ENCODE measurements around the gene RFX5. TPM values are rescaled to one million over a fixed set of nuclear protein-coding genes. Genes with fewer than 3 reads are reported as not detected.

Gene RFX5
- total RNA-seq, 1 experiment from 2014 or later: 52.7 TPM

- Histone ChIP-seq H3K4me2 (ENCODE audit: low read length) (no peak overlapping the region), H3K27ac (ENCODE audit: low read depth, low read length) (no peak overlapping the region), H3K36me3 (ENCODE audit: control insufficient read depth in 1 of 2, insufficient read depth in 2 of 2, low read length in 2 of 2) (peaks cover 10 to 16% of the 10 kb centered on the region in 2 experiments; a peak in 1 of 4 replicates), H3K9me3 (ENCODE audit: control insufficient read depth in 1 of 2, insufficient read depth in 1 of 2, low read depth in 1 of 2, low read length in 2 of 2) (no peaks in the 10 kb centered on the region), H3K27me3 (ENCODE audit: insufficient read depth, low read length) (no peaks in the 10 kb centered on the region), H3K9ac (ENCODE audit: low read length) (no peak overlapping the region), H3K4me1 (ENCODE audit: control insufficient read depth in 1 of 2, insufficient read depth in 2 of 2, low read length in 2 of 2) (peaks cover 0 to 29% of the 10 kb centered on the region in 2 experiments; a peak in 2 of 4 replicates), H3K79me2 (ENCODE audit: insufficient read depth, low read length) (no peaks in the 10 kb centered on the region), H3K9me2 (ENCODE audit: insufficient read depth) (no peaks in the 10 kb centered on the region), H3K4me3 (replicated peaks in 1 of 2; ENCODE audit: low read depth in 1 of 2, low read length in 2 of 2) (no peak overlapping the region), H4K20me1 (ENCODE audit: insufficient read depth) (no peaks in the 10 kb centered on the region), H2AFZ (ENCODE audit: low read depth, low read length, poor library complexity, severe bottlenecking) (no peak overlapping the region)
- intact Hi-C loops (cut with micrococcal nuclease): no loop called here
- no TSS peak for BruUV-seq (replicated peaks)
- RAD21 ChIA-PET (ENCODE audit: low non-redundant PET in 1 of 2, low total read pairs in 2 of 2, uncharacterized antibody in 2 of 2, unreplicated experiment in 2 of 2): no interaction called here
- no peak for DNase-seq (ENCODE audit: low read depth, low spot score)
- no peak for ATAC-seq
- CTCF ChIA-PET: interaction anchor here (5.4 kb wide), 1 partner anchor 40 kb away, joined by 131 read pairs; no protein-coding TSS in a partner anchor
- POLR2A ChIA-PET: no interaction called here
- no peak for TF ChIP-seq SIN3A (IDR thresholded peaks at IDR 0.05; ENCODE audit: low read depth)
- TF ChIP-seq CTCF (IDR thresholded peaks at IDR 0.05 in 2 of 3, conservative IDR thresholded peaks at IDR 0.05 in 1 of 3; ENCODE audit: borderline replicate concordance in 1 of 3, insufficient read depth in 1 of 3, low read depth in 2 of 3, low read length in 2 of 3): no peak
- TF ChIP-seq JUND (IDR thresholded peaks at IDR 0.05): no peak
- TF ChIP-seq ZFX (IDR thresholded peaks at IDR 0.05): no peak
- no peak for TF ChIP-seq EZH2 (IDR thresholded peaks at IDR 0.05)
Measured at GRCh38 chr1:151342021-151342420, 5.0 kb downstream of the RFX5 start.

Measured in HCT116 (cell line).